ENCODE data around the gene B4GALT2. TPM values are rescaled to one million over a fixed set of nuclear protein-coding genes. Genes with fewer than 3 reads are reported as not detected.

The B4GALT2 gene
- total RNA-seq, 1 donor = 99.1 TPM

DNA sequence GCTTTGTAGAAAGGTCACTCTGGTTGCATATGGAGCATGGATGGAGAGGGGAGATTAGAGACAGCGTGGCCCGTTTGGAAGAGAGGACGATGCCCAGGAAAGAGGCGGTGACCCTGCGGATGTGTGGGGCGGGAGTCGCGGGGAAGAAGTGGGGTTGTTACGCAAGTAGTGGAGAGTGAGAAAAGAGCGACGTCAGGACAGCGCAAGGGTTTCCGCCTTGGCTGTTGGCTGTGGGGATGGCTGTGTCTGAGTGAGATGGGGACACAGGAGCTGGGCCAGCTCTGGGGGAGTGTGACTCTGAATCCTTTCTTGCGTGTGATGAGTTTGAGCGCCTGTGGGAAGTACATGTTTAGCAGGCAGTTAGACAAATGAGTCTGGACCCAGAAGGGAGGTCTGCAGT, 3.8 kb downstream of the B4GALT2 start:
- no peak overlapping the region for H3K4me3 ChIP-seq (ENCODE audit: low read depth, low read length)
- TF ChIP-seq, protein P1, sequence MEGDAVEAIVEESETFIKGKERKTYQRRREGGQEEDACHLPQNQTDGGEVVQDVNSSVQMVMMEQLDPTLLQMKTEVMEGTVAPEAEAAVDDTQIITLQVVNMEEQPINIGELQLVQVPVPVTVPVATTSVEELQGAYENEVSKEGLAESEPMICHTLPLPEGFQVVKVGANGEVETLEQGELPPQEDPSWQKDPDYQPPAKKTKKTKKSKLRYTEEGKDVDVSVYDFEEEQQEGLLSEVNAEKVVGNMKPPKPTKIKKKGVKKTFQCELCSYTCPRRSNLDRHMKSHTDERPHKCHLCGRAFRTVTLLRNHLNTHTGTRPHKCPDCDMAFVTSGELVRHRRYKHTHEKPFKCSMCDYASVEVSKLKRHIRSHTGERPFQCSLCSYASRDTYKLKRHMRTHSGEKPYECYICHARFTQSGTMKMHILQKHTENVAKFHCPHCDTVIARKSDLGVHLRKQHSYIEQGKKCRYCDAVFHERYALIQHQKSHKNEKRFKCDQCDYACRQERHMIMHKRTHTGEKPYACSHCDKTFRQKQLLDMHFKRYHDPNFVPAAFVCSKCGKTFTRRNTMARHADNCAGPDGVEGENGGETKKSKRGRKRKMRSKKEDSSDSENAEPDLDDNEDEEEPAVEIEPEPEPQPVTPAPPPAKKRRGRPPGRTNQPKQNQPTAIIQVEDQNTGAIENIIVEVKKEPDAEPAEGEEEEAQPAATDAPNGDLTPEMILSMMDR (IDR thresholded peaks at IDR 0.05; ENCODE audit: insufficient read depth, low read length) = no peak
- no peak for DNase-seq (ENCODE audit: low read depth)

DNA sequence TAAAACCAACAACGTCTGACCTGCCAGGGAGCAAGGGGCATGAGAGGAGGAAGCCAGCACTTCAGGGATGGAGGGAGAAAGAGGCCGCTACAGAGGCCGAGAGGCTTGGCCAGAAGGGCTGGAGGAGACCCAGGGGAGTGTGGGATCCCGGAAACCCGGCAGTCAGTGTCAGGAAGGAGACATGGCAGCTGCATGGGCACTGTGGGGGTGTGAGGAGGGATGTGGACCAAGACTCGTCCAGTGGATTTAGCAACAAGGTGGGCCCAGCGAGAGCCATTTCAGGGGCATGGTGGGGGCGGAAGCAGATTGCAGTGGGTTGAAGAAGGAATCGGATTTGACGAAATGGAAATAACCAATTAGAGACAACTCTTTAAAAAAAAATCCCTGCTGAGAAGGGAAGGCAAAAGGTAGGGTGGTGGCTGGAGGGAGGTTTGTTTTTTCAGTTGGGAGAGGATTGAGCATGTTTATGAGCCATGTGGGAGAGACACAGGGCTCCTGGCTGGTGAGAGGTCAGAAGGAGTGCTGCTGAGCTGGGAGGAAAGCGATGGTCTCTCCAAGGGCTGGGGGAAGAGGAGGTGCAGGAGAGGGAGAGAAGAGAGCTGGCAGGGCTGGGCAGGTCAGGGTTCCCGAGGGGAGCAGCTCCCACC, 4.4 kb downstream of the B4GALT2 start:
- no peak overlapping the region for H3K4me3 ChIP-seq (ENCODE audit: low read depth, low read length)
- no peak for DNase-seq (ENCODE audit: low read depth)
- TF ChIP-seq, protein P1 (IDR thresholded peaks at IDR 0.05; ENCODE audit: insufficient read depth, low read length) = no peak

DNA sequence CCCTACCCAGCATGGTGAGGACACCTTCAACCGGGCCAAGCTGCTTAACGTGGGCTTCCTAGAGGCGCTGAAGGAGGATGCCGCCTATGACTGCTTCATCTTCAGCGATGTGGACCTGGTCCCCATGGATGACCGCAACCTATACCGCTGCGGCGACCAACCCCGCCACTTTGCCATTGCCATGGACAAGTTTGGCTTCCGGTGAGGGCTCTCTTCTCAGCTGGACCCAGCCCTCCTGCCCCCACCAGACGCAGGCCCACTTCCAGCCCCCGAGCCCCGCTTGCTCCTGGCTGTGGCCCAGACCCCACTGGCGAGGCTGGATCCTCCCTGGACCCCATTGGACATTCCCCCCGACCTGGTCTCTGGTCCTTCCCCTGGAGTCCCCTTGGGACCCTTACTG, 5.8 kb downstream of the B4GALT2 start:
- no peak overlapping the region for H3K4me3 ChIP-seq (ENCODE audit: low read depth, low read length)
- no peak for DNase-seq (ENCODE audit: low read depth)
- TF ChIP-seq, protein P1 (IDR thresholded peaks at IDR 0.05; ENCODE audit: insufficient read depth, low read length) = no peak

DNA sequence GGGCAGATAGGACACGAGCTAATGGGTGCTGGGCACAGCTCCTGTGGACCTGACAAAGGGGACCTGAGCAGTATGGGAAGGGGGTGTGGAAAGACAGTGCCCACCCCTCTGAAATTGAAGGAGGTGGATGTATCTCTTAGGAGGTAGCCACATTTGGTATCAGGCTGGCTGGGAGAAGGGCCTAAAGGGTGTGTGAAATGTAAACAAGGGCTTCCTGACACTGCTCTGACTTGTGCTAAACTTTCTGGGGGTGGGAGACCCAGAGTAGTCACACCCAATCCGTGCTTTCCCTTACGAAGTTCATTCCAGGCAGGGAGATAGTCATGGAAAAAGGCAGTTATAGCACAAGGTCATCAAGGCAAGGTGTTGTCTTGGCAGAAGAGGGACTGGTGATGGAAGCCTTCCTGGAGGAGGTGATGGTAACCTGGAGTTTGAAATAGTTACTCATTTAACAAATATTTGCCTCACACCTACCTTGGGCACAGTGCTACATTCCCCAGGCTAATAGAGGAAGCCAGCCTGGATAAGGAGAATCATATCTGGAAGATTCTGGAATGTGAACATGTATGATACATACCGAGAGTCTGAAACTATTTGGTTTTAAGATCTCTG, 7.1 kb downstream of the B4GALT2 start:
- no peak for DNase-seq (ENCODE audit: low read depth)
- no peak overlapping the region for H3K4me3 ChIP-seq (ENCODE audit: low read depth, low read length)
- TF ChIP-seq, protein P1 (IDR thresholded peaks at IDR 0.05; ENCODE audit: insufficient read depth, low read length) = no peak

DNA sequence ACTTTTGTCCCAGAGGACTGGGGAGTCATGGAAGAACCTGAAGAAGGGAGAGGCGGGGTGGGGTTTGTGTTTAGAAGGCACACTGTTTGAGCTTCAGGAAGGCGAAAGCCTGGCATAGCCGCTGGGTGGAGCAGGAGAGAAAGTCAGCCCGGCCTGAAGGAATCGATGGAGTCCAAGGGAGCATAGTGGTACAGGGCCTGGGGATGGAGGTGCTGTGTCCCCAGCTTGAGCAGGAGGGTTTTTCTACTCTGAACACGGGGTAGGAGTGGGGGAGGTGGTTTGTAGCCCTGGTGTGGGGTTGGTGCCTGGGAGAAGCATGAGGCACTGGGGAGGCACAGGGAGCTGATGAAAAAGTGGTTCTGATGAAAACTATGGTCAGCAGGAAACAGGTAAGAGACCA, 7.7 kb downstream of the B4GALT2 start:
- TF ChIP-seq, protein P1 (IDR thresholded peaks at IDR 0.05; ENCODE audit: insufficient read depth, low read length) = no peak
- no peak overlapping the region for H3K4me3 ChIP-seq (ENCODE audit: low read depth, low read length)
- no peak for DNase-seq (ENCODE audit: low read depth)

DNA sequence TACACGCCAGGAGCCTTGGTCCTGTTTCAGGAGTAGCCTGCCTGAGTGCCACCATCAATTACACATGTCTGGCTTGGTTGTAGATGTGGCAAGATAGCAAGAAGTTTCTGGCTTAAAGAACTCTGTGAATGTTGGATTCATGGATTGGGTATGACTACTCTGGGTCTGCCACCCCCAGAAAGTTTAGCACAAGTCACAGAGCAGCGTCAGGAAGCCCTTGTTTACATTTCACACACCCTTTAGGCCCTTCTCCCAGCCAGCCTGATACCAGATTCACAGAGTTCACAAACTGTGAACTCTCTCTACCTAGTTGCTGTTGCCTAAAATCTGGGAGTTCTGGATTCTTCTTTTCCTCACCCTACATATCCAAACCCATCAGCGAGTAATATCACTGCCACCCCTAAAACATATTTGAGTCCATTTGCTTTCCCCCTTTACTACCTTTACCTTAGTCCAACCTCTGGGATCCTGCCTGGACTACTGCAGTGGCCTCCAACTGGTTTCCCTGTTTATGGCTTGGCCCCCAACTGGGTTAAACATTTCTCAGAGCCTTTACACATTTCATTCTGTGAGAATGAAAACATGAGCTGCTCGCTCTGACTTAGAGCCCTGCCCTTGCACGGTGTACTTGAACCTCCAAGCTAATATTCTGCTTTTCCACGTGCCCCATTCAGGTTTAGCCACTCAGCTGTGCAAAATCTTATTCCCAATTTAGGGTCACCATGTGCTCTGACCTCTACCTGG, 8.3 kb downstream of the B4GALT2 start:
- DNase-seq (ENCODE audit: low read depth) = no peak
- TF ChIP-seq, protein P1 (IDR thresholded peaks at IDR 0.05; ENCODE audit: insufficient read depth, low read length) = no peak

More for the DNA sequence above, 8.3 kb downstream of the B4GALT2 start:
- H3K4me3 ChIP-seq (ENCODE audit: low read depth, low read length) = no peak overlapping the region
